LHCN-M2 (cell line): ENCODE data around the gene IMPA2. TPM values are rescaled to one million over a fixed set of nuclear protein-coding genes. Genes with fewer than 3 reads are reported as not detected.
"Not testable (repeated sequence)": the region's sequence is repeated elsewhere in the genome, so short reads cannot be mapped to it uniquely, and the experiment has no call there.

ENCODE experiments used
- DNase-seq: peaks from one replicate; pipeline ENCODE4 v3.0.0-alpha.2; 2012; ENCODE audit warnings: low read depth
- polyA plus RNA-seq: library from polyadenylated mRNA; unstranded; fragments of >200 nt; gene quantifications from one replicate; pipeline ENCODE4 v1.2.1, GENCODE V29; 2012; ENCODE audit warnings: missing spikeins
- total RNA-seq: library from RNA; depleted of rRNA; stranded (reverse); fragments of >200 nt; gene quantifications from 2 replicates; pipeline ENCODE4 v1.2.3, GENCODE V29; 2014; rRNA removed

IMPA2 gene
- 15.9 and 16.8 TPM in 2 replicates for total RNA-seq
- polyA plus RNA-seq: 15.2 TPM

DNA sequence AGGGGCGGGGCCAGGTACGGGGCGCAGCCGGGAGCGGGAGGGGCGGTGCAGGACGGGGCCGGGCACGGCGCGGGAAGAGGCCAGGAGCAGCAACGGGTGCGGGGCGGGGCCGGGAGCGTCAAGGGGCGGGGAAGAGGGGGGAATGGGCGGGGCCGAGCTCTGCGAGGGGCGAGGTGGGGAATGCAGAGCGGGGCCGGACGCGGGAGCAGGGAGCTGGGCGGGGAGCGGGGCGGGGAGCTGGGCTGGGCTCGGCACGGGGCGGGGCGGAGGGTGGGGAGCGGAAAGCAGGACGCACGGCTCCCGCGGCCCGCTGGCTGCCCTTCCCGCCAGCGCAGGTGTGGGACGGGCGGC, at the start of gene IMPA2:
IMPA2 (plus strand) TSS at position 316 of the 351 bp plus-strand sequence. CDS start 163 bp downstream, outside the sequence.
- DNase-seq: no peak

DNA sequence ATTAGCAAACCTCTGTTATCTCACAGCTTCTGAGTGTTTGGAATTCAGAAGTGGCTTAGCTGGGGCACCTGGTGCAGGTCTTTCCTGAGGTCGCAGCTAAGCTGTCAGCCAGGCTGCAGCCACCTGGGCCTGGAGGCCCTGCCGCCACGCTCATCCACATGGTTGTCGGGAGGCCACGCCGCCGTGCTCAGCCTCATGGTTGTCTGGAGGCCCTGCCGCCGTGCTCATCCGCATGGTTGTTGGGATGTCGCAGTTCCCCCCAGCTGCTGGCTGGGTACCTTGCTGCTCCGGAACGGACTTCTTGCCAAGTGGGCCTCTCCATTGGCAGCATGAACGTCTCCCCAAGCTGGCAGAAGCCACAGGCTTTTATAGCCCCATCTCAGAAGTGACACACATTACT, 48.9 kb upstream of the IMPA2 start:
- no peak for DNase-seq

DNA sequence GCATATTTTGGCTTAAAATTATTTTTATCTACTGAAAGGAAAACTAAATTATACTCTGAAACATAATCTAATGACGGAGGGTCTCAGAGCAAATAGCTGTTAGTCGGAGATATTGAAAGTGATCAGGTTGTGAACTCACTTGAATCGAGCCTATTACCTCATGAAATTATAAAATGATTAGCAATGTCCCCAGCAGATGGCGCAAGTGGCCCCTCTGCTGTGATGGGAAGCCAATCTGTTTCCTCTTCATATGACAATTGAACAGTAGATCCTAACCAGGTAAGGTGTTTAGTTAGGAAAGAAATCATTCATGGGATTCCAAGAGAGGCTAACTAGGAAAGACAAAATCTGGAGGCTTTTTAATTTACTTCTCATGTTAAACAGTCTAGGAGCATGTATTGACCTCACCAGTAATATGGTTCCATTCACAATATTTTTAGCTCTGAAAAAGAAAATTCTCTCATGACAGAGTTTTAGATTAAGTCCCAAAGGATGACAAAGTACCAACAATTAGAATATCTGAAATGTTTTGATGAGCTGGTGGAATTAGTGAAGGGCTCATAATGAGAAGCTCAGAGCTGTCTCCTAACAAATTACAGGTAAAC, 43.3 kb upstream of the IMPA2 start:
- no peak for DNase-seq

DNA sequence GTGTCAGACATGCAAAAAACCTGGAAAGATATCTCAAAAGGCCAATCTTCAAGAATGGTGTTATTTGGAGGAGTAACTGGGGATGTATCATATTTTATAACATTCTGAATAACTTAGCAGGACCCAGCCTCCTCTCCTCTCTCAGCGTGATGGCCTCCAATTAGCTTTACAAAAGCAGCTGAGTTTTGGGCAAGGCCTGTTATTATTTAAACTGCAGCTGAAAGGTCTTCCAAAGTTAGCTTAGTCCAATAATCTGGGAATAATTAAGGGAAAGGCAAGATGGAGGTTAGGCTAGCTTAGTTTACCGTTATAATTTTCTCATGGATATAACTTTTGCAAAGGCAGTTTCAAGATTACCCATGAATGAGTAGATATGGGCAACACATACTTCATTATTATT, 40.4 kb upstream of the IMPA2 start:
- DNase-seq: no peak

DNA sequence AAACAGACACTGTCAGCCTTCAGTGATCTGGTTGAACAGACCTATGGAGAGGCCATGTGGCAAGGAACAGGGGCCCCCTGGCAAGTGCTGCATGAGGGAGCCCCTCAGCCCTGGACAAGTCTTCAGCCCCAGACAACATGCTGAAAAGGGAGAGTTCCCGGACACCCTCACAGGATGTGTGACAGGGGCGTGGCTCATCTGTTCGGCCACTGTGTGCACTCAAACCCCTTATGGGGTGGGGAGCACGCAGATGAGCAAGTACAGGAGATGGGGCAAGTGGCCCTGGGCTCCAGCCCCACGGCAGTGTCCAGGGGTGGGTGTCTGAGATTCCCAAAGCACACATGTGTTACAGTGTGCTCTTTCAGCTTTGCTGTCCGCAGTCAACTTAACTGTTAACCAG, 37.8 kb upstream of the IMPA2 start:
- no peak for DNase-seq

DNA sequence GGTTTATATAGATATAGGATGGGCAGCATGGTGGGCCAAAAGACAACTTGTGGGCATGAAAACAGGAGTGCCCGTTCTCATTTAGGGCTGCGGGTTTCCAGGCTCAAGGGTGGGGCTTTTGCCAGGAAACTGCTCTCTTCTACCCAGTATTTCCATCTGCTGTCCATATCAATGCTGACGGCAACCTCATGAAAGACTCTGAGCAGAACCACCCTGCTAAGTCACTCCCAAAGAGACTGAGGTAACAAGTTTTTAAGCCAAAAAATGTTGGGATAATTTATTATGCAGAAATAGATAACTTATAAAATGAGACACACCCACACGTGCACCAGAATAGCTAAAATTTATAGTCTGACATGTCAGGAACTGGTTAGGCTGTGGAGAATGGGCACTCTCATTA, 37.1 kb upstream of the IMPA2 start:
- DNase-seq: no peak

DNA sequence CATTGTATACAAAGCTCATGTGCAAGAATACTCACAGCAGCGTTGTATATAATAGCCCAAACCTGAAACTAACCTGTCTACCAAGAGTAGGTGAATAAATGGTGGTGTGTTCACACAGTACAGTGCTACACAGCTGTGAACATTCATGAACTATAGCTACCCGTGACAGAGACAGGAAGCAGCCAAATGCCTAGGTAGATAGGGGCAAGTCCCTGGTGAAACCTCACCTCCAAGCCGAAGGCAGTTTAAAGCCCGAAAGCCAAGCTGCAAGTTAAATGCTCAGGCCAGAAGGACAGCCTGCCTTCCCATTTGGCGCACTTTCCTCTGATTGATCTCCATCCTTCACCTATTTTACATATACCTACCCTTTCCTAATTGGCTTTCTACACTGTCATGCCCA, 36.5 kb upstream of the IMPA2 start:
- DNase-seq: no peak

DNA sequence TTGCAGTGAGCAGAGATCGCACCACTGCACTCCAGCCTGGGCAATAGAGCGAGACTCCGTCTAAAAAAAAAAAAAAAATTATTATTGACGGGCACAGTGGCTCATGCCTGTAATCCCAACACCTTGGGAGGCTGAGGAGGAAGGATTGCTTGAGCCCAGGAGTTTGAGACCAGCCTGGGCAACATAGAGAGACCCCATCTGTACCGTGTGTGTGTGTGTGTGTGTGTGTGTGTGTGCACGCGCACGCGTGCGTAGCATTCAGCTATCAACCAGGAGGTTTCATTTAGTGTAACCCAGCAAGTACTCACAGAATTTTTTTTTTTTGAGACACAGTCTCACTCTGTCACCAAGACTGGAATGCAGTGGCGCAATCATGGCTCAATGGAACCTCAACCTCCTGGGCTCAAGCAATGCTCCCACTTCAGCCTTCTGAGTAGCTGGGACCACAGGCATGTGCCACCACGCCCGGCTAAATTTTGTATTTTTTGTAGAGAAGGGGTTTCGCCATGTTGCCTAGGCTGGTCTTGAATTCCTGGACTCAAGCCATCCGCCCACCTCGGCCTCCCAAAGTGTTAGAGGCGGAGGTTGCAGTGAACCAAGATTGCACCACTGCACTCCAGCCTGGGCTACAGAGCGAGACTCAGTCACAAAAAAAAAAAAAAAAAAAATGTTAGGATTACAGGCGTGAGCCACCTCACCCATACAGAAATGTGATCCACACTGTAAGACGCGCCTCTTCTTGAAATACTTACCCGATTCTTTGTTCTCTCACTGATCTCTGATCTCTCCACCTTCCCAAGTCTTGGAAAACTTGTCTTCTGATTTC, 35.3 kb upstream of the IMPA2 start:
- not testable (repeated sequence) for DNase-seq

DNA sequence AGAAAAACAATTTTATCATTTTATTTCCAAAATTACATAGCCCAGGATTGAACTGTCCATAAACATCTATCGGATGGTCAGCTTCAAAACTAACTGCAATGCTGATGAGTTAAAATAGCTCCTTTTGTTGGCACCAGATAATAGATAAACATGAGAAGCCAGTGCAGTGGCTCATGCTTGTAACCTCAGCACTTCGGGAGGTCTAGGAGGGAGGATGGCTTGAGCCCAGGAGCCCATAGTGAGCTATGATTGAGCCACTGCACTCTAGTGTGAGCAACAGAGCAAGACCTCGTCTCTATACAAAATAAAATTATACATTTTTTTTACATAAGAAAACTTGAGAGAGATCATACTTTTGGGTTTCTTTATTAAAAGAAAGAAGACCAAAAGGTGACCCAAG, 34.6 kb upstream of the IMPA2 start:
- peak; percentile 71 for DNase-seq

DNA sequence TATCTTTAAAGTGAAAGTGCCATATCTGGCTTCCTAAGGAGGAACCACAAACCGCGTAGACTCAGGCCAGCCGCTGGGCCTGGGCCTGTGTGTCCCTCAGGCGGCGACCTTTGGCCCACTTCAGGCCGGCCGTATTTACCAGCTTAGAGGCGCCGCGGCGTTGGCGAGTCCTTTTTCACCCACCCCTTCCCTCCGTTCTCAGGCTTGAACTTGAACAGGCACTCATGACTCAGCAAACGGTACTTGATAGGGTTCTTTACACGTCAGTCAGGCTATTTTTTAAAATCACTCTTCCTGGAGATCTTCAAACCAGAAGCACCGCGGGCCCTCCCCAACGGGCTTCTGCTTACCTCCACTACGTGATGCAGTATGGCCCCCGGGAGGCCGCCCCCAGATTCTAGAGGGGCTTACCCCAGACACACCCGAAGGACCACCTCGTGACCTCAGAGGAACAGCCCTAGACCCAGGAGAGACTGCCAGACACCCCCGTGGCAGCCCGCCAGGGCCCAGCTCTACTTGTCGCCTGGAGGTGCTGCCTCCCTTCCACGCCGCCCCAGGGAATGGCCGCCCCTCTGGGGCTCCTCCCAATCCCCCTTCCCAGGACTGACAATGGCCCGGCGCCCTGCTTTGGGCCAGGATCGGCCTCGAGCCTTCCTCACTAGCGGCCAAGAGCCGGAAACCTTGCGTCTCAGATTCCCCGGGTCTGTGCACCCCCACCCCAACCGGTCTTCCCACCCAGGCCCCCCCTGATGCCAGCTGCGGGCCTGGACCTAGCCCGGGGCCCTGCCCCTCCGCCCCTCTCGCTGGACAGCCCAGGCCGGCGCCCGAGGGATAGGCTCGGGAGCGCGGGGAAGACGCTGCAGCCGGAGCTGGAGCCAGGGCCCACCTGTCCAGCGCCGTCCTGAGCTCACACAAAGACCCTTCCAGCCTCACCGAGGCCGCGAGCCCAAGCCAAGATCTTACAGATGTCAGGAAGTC, 33.8 kb upstream of the IMPA2 start:
- peak; percentile 98 for DNase-seq

DNA sequence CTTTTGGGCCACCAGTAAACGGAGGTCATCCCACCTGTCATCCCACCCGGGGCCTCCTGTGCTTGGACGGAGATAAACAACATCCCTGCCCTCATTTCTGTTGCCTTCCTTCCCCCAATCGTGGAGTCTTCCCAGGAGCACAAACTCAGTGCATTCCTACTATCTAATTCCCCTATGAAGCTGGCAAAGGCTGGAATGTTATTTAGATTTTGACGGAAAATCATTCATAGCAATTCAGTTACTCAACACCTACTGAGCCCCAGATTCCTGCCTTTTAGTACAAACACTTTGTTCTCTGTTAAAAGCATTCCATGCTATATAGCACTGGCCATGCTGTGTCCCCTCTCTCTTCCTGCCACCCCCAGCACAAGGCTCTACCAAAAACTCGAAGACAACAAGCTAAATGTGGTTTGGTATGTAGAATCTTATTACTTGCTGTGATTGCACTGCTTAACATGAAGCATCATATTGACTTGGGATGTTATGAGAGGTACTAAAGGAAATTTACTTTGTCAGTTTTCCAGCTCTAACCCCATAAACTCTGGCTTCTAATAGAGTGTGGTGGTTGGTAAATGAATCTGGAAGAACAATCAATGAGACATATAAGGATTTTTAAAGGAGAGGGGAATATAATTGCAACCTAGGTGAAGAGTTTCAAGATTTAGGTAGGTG, 32.3 kb upstream of the IMPA2 start:
- no peak for DNase-seq

DNA sequence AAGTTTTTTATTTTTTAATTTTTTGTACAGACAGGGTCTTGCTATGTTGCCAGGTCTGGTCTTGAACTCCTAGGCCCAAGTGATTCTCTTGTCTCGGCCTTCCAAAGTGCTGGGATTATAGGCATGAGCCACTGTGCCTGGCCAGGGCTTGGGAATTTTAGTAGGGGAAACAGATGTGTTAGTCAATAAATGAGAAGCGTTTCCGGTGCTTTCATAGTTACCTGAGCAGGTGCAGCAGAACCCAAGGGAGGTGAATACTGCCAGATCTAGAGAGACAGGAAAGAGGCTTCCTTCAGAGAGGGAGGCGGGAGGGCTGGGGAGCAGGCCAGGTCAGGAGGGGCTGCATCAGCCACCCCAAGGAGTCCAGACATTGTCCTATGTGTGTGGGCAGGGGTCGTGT, 30.5 kb upstream of the IMPA2 start:
- no peak for DNase-seq

DNA sequence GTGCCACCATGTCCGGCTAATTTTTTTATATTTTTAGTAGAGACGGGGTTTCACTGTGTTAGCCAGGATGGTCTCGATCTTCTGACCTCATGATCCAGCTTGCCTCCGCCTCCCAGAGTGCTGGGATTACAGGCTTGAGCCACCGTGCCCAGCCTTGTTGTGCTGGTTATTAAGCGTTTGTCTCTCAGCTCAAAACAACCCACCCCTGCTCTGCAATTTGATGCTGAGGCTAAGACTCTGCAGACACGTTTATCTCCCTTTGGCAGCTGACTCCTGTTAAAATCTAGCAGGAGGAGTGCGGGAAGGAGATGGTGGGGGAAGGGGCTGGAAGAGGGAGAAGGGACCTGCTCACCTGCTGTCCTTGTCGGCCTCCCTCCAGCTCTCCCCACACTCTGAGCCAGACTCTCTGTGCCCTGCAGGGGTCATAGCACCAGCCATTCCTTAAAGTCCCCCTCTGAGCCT, 29.9 kb upstream of the IMPA2 start:
- DNase-seq: no peak

DNA sequence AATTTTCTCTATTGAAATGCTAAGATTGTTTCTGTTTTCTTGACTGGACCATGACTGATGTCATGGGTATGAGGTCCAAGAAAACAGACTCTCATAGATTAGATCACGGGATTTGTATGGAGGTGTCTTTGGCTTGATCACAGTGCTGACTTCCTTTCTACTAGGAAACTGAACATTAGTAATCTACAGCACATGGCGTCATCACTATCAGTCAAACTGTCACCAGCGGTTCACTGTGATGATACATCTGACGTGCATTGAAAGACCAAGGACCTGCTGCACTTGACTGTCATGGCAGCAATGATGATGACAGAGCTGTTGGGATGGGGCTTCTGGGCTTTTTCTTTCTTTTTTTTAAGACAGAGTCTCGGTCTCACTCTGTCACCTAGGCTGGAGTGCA, 28.2 kb upstream of the IMPA2 start:
- no peak for DNase-seq

DNA sequence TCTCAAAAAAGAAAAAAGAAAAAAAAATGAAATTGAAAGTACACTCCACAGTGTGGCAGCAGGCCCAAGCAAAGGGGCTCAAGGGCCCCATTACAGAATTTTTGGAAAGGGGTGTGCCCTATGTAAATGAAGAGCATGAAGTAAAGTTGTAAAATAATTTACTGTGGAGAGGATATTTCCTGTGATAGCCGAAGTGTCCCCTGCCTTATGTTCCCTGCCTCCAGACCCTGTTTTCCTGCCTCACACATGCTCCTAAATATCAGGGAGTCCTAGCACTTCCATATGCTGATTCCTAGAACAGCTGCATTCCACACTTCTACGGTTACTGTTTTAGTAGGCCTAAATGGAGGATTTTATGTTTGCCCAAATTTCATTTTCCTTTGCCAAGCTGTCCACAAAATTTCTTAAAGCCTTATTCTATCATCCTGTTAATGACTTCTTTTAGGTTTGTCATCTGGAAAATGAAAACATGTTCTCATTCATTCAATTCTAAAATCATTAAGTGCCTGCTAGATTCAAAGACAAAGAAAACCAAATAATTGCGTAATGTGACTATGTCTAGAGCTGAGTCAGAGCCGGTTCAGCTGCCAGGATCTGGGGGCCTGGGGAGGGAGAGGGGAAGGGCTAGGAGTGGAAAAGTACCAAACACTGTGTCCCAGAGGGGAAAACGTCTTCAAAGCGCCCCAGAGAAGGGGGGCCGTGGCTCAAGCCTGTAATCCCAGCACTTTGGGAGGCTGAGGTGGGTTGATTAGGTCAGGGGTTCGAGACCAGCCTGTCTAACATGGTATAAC, 25.9 kb upstream of the IMPA2 start:
- DNase-seq: peak; percentile 94

DNA sequence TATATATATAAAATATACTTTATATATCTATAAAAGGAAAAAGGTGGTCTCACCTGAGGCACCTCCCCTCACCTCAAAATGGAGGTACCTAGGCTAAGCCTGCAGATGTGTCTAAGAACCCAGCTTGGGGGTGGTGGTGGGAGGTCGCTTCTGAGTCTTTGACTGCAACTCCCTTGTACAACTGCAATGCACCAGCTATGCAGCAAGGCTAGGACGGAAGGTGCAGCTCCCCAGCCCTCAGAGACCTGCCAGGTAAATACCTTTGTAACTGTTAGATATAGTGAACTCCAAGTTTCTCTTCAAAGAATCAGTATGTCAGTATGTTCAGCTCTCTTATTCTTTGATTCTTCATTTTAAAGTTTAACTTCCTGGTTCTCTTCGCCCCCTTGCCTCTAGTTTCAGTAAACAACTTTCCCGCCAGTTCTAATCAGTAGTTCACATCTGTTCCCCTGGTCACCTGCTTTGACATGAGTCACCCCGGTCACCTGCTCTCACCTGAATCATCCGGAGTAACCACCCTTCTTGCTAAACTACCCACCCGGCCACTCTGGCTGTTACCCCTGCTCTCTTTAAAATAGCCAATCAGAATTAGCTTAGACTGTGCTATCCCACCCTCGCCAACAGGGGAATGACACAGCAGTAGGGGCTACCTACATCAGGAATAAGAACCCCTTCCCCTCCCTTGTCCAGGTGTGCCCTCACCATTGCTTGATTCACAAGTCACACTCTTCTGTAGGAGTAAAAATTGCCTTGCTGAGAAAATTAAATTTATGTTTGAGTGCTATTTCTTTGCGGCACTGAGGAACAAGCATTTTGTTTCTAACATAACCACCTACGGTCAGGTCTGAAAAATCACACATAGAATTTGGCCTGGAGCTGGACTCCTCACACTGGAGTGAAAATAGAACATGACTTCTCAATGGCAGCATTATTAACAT, 24.7 kb upstream of the IMPA2 start:
- no peak for DNase-seq

DNA sequence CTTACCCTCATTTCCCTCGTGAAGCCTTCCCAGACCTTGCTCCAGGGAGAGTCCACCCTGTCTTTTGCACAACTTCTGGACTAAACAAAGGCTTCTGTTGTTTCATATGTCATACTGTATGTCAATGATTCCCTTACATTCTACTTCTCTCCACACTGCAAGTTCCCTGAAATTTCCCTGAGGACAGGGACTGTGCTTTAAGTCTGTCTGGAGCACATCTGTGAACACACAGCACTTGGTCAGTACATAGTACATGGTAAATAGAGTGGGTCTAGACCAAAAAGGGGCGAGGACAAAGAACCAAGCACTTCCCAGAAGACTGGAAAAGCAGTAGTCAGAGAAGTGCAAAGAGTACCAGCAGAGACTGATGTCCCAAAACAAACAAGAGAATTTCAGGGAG, 23.7 kb upstream of the IMPA2 start:
- no peak for DNase-seq

DNA sequence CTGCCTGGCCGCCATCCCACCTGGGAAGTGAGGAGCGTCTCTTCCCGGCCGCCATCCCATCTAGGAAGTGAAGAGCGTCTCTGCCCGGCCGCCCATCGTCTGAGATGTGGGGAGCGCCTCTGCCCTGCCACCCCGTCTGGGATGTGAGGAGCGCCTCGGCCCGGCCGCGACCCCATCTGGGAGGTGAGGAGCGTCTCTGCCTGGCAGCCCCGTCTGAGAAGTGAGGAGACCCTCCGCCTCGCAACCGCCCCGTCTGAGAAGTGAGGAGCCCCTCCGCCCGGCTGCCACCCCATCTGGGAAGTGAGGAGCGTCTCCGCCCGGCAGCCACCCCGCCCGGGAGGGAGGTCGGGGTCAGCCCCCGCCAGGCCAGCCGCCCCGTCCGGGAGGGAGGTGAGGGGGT, 21.7 kb upstream of the IMPA2 start:
- not testable (repeated sequence) for DNase-seq

DNA sequence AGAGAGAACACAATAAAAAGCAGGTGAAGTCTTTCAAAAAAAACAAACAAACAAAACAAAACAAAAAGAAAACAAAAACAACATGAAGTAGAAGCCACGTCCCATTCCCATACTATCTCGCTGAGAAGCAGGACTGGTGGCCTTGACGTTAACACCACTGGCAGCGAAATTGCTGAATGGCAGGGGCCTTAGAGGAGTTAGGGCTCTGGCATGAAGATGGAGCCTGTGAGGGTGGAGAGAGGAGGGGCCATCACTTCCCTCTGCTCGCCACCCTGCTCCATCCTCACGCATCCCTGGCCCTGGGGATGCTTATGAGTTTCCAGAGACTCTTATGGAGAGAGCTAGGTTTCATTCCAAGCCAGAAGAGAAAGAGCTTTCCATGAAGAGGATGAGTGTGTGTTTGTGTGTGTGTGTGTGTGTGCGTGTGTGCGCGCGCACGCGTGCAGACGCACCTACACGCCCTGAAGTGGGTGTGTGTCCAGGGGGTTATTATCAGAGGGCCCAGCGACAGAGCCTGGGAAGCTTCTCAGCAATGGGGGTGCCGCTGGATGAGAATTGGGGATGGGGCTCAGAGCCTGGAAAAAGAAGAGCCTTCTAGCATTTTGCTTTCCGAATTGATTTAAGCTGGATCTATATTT, 20.4 kb upstream of the IMPA2 start:
- DNase-seq: no peak
